ENCODE results near the gene ANXA9. TPM values are rescaled to one million over a fixed set of nuclear protein-coding genes. Genes with fewer than 3 reads are reported as not detected.

ANXA9 gene
- polyA plus RNA-seq (ENCODE audit: insufficient read length in 10 of 10) = 1 to 10 TPM; 2.3 to 4.5 (median 2.5) TPM
- long read RNA-seq, donor 1 = 0 reads
- long read RNA-seq, donor 2 = 0 reads
- long read RNA-seq, donor 3 = 0 reads
- long read RNA-seq, donor 4 = 0 reads
- long read RNA-seq, donor 5 = 0 reads
- long read RNA-seq, donor 6 = 0 reads
- long read RNA-seq, donor 7 = 0 reads
- long read RNA-seq, donor 8 = 0 reads
- long read RNA-seq, donor 9 = 0 reads

DNA sequence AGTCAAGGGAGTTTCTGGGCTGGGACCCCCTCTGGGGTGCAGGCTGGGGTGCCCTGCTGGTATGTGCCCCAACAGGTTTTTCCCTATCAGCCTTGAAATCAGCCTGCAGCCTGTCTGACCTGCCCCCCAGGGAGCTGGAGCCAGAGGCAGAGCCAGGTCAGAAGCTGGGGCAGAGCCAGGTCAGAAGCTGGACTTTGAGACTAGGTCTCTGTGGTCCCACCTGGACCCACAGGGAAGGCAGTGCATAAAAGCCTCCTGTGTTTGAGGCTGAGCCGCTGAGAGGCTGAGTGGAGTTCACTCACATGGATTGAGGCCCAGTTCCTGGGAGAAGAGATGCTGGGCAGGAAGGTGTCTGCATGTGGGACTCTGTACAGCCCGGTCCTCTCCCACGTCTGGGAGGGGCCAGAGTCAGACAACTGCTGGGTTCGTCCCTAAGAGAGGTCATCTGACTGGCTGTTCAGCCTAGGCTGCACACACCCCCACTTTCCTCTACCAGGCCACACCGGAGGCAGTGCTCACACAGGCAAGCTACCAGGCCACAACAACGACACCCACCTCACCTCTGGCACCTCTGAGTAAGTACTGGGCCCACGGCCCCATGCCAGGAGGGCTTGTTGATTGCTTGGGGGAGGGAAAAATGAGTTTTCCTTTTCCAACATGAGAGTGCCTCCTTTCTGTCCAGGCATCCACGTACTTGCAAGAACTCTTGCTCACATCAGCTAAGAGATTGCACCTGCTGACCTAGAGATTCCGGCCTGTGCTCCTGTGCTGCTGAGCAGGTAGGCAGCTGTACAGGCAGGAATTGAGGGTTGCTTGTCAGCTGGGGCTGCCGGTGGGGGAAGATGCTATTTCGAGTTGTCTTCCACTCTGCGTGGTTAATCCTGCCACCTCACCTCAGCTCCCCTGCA is at the start of gene ANXA9:
Gene ANXA9, plus strand, starts transcription at position 488 of the 908 bp plus-strand sequence. CDS start 814 bp downstream, outside the sequence.
- DNase-seq = no peak

- no peak for DNase-seq
Observed at GRCh38 chr1:150944856-150945255, 37.2 kb upstream of the ANXA9 start.

- DNase-seq = no peak
Observed at GRCh38 chr1:150954708-150955107, 27.4 kb upstream of the ANXA9 start.

GRCh38 chr1:150955280-150955679 is 26.8 kb upstream of the ANXA9 start:
- DNase-seq = no peak

- DNase-seq = no peak
Observed at GRCh38 chr1:150957666-150958065, 24.4 kb upstream of the ANXA9 start.

GRCh38 chr1:150960646-150961045 is 21.4 kb upstream of the ANXA9 start:
- DNase-seq = no peak

- DNase-seq = no peak
Observed at GRCh38 chr1:150961756-150962155, 20.3 kb upstream of the ANXA9 start.

DNA sequence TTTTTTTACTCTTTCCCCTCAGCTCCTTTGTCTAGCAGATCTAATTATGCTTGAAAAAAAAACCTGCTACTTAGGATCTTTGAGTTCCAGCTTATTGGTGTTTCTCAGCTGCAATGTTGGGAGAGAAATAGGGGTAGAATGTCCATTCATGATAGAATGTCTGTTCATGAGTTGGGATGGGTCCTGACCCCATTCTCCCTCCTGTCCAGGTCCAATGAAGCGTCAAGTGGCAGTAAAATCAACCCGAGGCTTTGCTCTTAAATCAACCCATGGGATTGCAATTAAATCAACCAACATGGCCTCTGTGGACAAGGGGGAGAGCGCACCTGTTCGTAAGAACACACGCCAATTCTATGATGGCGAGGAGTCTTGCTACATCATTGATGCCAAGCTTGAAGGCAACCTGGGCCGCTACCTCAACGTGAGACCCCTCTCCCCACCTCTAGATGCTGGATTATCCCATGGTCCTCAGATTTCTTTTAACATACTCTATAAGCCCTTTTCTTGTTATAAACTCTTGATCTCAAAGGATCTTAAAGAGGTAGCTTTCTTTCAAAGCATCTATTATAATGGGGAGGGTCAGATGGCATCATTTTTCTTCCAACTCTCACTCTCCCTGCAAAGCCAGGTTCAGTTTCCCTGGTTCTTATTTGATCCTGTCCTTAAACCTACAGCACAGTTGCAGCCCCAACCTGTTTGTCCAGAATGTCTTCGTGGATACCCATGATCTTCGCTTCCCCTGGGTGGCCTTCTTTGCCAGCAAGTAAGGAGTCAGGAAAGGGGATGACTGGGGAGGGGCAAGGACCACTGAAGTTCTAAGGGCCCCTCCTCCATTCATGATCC is 18.6 kb upstream of the ANXA9 start:
- DNase-seq = no peak

GRCh38 chr1:150964164-150964489 is 18.0 kb upstream of the ANXA9 start:
- DNase-seq = no peak

GRCh38 chr1:150965605-150966004 is 16.5 kb upstream of the ANXA9 start:
- DNase-seq = no peak

DNA sequence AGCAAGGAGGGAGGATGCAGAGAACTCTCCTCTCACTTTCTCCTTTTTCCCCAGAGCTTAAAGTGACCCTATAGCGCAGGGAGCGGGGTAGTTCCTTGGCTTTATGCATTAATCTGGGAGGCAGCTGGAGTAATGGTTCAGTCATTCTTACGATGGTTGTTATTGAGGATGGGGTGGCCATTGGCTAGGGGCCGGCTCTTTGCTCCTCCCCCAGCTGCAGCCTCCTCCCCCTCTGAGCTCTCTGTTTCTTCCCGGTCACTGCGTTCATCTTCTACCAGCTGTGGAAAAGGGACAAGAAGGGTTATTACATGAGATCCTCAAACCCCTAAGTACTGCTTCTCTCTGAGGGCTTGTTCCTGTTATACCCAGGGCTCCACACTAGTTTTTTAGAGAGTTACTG is 16.1 kb upstream of the ANXA9 start:
- DNase-seq = no peak

DNA sequence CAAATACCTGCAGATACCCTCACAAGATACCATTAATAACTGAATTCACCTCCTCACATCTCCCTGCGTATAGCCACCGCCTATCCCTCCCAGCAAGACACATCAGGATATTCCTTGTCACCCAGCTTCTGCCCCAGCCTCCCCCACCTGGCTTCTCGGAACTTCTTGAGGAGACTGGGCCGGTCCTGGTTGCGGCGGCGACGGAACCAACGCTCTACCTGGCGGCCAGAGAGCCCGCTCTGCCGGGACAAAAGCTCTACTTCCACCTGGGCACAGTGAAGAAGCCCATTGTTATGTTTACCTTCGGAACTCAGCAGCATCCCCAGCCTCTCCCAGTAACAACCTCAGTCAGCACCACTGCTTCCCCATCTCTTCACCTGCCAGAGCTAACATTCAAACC is 14.2 kb upstream of the ANXA9 start:
- no peak for DNase-seq

DNA sequence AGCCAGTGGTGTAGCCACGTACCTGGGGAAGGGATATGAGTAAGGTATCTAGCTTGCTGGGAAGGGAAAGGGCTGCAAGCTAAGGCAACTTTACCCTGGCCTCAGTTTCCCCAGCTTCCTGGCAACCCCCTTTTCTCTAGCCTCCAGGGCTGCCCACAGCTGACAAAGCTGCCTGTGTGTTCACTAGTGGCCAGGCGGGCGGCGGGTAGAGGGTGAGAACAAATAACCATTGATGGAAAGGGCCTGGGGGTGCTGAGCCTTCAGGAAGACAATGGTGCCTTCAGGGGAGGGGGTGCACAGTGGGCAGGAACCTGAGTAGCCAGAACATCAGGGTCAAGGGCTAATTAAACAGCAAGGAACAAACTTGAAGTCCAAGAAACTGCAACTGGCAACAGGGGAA is 13.6 kb upstream of the ANXA9 start:
- DNase-seq = no peak

- no peak for DNase-seq
Observed at GRCh38 chr1:150969626-150970025, 12.5 kb upstream of the ANXA9 start.

DNA sequence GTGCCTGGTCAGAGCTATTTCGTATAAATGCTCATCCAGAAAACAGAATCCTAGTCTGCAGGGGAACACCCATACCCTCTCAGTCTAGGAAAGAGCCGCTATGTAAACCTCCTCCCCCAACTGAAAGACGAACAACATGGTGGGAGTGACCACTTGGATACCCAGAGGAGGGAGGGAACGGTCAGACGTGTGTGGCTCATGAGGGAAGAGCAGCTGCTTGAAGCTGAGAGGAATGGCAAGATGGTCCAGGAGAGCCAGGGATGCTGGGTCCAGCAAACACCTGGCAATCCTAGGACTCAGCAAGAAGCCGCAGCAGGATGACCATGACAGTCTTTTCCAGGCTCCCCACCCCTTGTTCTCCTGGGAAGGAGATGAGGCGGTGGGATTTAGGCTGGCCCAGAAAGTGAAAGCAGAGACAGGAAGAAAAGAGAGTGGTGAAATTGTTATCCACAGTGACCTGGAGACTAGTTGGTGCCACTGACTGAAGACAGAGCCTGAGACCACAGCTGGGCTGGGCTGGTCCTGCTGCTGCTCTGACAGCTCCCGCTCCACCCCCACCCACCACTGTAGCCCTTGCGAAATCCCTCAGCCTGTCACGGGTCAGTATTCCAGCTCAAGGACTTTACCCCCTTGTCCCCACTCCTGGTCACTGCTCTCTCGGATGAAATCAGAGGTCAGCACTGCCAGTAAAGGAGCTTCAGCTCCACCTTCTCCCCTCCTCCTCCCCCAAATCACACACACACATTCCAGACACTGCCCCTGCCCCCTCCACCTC is 11.1 kb upstream of the ANXA9 start:
- DNase-seq = peak in 1 of 3 donors; percentile 39

DNA sequence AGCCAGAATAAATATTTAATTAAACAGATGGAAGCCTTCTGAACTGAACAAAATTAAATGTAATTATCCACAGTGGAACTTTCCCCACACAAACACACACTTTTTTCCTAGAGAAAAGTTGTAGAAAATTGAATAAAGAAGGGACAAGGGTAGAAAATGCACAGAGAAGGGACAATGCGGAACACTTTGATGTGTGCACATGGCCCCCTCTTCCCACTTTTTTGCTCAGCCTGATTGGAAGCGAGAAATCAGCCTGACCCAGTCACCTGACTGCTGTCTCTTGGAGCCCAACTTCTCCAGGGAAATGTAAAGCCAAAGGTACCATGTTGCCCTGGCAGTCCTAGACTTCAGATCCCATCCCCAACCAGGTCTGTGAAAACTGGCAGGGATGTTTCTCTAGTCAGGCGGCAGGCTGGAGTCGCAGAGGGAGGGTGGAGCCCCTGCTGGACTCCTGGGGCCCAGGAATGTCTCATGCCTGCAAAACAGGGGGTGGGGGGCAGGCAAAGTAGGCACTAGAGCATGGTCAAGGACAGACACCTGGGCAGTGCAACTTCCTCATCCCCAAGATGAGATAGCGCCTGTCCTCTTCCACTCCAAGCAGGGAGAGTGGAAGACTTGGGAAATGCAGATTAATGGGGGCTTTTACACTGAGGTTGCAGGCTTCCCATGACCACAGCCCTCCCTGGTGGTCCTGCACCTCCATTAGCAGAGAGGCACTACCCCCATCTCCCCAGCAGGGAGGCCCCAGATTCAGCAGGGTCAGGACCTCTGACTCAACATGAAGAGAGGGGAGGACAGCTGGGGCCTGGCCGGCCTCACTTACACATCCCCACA is 10.3 kb upstream of the ANXA9 start:
- no peak for DNase-seq

GRCh38 chr1:150972417-150972940 is 9.6 kb upstream of the ANXA9 start:
- no peak for DNase-seq

- DNase-seq = peak in 1 of 3 donors; percentile 25
Observed at GRCh38 chr1:150973258-150973835, 8.7 kb upstream of the ANXA9 start.

DNA sequence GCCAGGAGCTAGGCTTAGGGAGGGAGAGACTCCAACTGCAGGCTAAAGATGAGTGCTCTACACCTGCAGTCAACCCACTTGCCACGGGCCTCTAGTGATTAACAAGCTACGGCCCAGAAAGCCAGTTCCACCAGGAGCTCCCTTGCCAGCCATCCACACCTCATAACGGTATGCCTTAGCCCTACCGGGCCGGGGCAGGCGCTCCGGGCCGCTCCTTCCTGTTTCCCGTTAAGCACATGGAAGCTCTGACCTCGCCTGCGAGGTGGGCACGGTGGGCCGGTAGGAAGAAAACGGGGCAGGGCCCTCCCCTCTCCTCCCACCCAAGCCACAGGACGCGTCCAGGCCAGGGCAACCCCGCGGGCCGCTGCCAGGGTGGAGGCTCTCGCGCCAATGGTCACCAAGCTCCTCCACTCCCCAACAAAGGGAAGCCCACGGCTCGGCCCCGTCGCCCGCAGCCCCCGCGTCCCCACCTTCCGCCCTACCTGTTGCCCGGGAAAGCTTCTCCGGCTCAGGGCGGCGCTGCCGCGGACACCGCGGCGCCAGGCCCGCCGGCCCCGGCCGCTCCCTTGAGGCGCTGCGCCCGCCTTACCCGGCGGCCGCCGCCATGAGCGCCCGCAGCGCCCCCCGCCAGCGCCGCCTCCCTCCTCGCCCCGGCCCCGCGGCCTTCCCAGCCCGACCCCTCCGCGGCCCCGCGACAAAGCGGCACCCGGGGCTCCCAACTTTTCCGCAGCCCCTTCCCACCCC is 8.1 kb upstream of the ANXA9 start:
- peak in 1 of 3 donors; percentile 75 for DNase-seq
